MCF 10A (cell line): Measurements from ENCODE around the gene SMYD3. TPM values are rescaled to one million over a fixed set of nuclear protein-coding genes. Genes with fewer than 3 reads are reported as not detected.
"Not testable (repeated sequence)": the region's sequence is repeated elsewhere in the genome, so short reads cannot be mapped to it uniquely, and the experiment has no call there.

Experiments
- BruUV-seq: library from RNA; stranded (reverse); fragments of 400-500 nt; replicated peaks from 2 replicates; lab custom pipeline; 2021; lab: Mats Ljungman, UMichigan
- CTCF ChIA-PET: fragments of 300-600 bp; sonication (Branson Sonifier 250); formaldehyde crosslinking; extraction: SDS; loops from one replicate; lab custom pipeline; 2021; ENCODE audit warnings: antibody characterized with exemption, inconsistent platforms; lab: Yijun Ruan, JAX
- POLR2A ChIA-PET: fragments of 300-600, 350-650 bp; sonication (Branson Sonifier 250); formaldehyde crosslinking; extraction: SDS; loops from one replicate; lab custom pipeline; 2020; ENCODE audit warnings: antibody characterized with exemption, inconsistent platforms; lab: Yijun Ruan, JAX
- DNase-seq: peaks from one replicate; pipeline ENCODE4 v3.0.0-alpha.2; 2018; ENCODE audit not compliant: unreplicated experiment
- H3K27ac Mint-ChIP-seq: one replicate; pipeline ENCODE4 v1.8.0; 2022; ENCODE audit warnings: mild to moderate bottlenecking, low read depth, mixed read lengths; ENCODE audit not compliant: unreplicated experiment
- H3K27me3 Mint-ChIP-seq: one replicate; pipeline ENCODE4 v1.8.0; 2022; ENCODE audit warnings: mixed read lengths; ENCODE audit not compliant: insufficient read depth, unreplicated experiment
- H3K36me3 Mint-ChIP-seq: one replicate; pipeline ENCODE4 v1.8.0; 2022; ENCODE audit warnings: mild to moderate bottlenecking, moderate library complexity, mixed read lengths; ENCODE audit not compliant: insufficient read depth, unreplicated experiment
- H3K4me1 Mint-ChIP-seq: one replicate; pipeline ENCODE4 v1.8.0; 2022; ENCODE audit warnings: mixed read lengths; ENCODE audit not compliant: insufficient read depth, unreplicated experiment
- H3K4me3 Mint-ChIP-seq: one replicate; pipeline ENCODE4 v1.8.0; 2022; ENCODE audit warnings: mild to moderate bottlenecking, moderate library complexity, mixed read lengths; ENCODE audit not compliant: unreplicated experiment
- H3K9me3 Mint-ChIP-seq: one replicate; pipeline ENCODE4 v1.8.0; 2022; ENCODE audit warnings: mixed read lengths; ENCODE audit not compliant: unreplicated experiment
- CTCF ChIP-seq: fragments of 200-600 bp; IDR thresholded peaks from one replicate; pipeline ENCODE4 v1.8.0; 2022; ENCODE audit warnings: antibody characterized with exemption, mild to moderate bottlenecking; ENCODE audit not compliant: unreplicated experiment
- intact Hi-C: fragments of 100-400 bp; cut with micrococcal nuclease; formaldehyde crosslinking; loops from 2 replicates; pipeline ENCODE4 v1.14.1; 2022
- total RNA-seq: library from RNA; stranded (reverse); gene quantifications from 2 replicates; pipeline ENCODE4 v1.2.3, GENCODE V29; 2022

The SMYD3 gene
- total RNA-seq, 1 experiment from 2014 or later: 26.9 TPM

- no peak for DNase-seq
- H3K36me3 Mint-ChIP-seq: no peaks in the 10 kb centered on the region
- intact Hi-C loops: no loop called here
- CTCF ChIA-PET: interaction anchor here (0.6 to 0.9 kb wide), 3 partner anchors 21 to 823 kb away, joined by 3 read pairs; no protein-coding TSS in a partner anchor
- BruUV-seq: no TSS peak
- no peaks in the 10 kb centered on the region for H3K4me1 Mint-ChIP-seq
- H3K27ac Mint-ChIP-seq: no peak overlapping the region
- no peak for TF ChIP-seq CTCF
- no peaks in the 10 kb centered on the region for H3K27me3 Mint-ChIP-seq
- H3K4me3 Mint-ChIP-seq: no peak overlapping the region
- no peaks in the 10 kb centered on the region for H3K9me3 Mint-ChIP-seq
- POLR2A ChIA-PET: interaction anchor here (0.6 to 0.7 kb wide), 2 partner anchors 51 to 365 kb away, joined by 3 read pairs; no protein-coding TSS in a partner anchor
These were observed 432.7 kb downstream of the SMYD3 start for GRCh38 chr1:246074421-246074820.

DNA sequence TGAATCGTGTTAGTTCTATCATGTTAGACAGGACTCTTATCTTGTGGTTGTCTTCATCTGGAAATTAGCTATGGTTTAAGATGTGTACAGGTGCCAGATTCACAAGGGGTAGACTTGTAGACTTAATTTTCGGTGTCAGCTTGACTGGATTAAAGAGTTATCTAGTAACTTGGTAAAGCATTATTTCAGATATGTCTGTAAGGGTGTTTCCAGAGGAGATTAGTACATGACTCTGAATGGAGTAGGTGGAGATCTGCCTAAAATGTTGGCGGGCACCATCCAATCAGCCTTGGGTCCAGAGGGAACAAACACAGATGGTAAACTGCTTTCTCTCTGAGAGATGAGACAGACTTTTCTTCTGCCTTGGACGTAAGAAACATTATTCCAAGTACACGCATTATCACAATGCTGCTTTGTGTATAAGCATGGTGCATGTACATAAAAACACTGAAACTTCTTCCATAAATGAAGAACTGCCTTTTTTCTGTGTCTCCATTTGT lies 434.6 kb downstream of the SMYD3 start:
- TF ChIP-seq CTCF: no peak
- Mint-ChIP-seq H3K9me3 (no peaks in the 10 kb centered on the region), H3K27ac (no peak overlapping the region), H3K36me3 (no peaks in the 10 kb centered on the region), H3K4me3 (no peak overlapping the region), H3K27me3 (no peaks in the 10 kb centered on the region), H3K4me1 (no peaks in the 10 kb centered on the region)
- POLR2A ChIA-PET: no interaction called here
- intact Hi-C loops: no loop called here
- CTCF ChIA-PET: interaction anchor here (0.7 kb wide), 1 partner anchor 965 kb away, joined by 4 read pairs; no protein-coding TSS in a partner anchor
- no TSS peak for BruUV-seq
- DNase-seq: no peak

GRCh38 chr1:246071981-246072380 lies 435.1 kb downstream of the SMYD3 start:
- CTCF ChIA-PET: not testable (repeated sequence)

DNA sequence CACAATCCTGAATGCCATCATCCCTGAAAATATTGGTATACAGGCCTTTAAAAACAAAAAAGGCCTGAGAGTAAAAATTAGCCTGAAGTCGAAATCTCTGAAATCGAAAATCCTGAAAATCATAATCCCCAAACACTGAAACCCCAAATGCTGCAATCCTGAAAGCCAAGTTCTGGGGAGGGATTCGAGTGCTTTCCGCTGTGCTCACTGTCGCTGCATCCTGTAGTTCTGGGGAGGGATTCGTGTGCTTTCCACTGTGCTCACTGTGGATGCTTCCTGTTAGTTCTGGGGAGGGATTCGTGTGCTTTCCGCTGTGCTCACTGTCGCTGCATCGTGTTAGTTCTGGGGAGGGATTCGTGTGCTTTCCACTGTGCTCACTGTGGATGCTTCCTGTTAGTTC lies 435.5 kb downstream of the SMYD3 start:
- H3K9me3 Mint-ChIP-seq, intact Hi-C loops, H3K4me1 Mint-ChIP-seq, BruUV-seq, H3K36me3 Mint-ChIP-seq, CTCF ChIA-PET, DNase-seq, H3K27me3 Mint-ChIP-seq, H3K27ac Mint-ChIP-seq, H3K4me3 Mint-ChIP-seq, POLR2A ChIA-PET: not testable (repeated sequence)

More at GRCh38 chr1:246071981-246072380, 435.1 kb downstream of the SMYD3 start:
- POLR2A ChIA-PET, H3K4me3 Mint-ChIP-seq, H3K27me3 Mint-ChIP-seq, H3K9me3 Mint-ChIP-seq, H3K4me1 Mint-ChIP-seq, DNase-seq, H3K36me3 Mint-ChIP-seq, H3K27ac Mint-ChIP-seq, BruUV-seq, intact Hi-C loops: not testable (repeated sequence)

DNA sequence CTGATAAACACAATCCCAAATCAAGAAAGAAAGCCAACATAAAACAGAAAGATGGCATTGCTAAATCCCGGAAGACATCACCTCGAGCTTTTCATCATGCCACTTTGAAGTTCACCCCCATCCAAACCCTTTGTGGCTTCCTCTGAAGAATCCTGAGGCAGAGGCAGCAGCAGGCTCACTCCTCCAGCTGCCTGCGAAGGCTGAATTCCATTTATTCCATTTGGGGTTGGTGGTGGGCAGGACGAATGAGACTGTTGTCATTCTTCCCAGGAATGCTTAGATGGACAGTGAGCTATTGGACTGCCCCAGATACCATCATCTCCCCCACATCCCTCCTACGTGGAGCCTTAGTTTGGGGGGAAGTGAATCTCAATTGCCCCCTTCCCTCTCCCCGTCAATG lies 437.5 kb downstream of the SMYD3 start:
- no TSS peak for BruUV-seq
- DNase-seq: no peak
- CTCF ChIA-PET: interaction anchor here (1.2 kb wide), 1 partner anchor 211 kb away, joined by 4 read pairs; no protein-coding TSS in a partner anchor
- no peaks in the 10 kb centered on the region for H3K27me3 Mint-ChIP-seq
- no peak for TF ChIP-seq CTCF
- no peak overlapping the region for H3K27ac Mint-ChIP-seq
- no peaks in the 10 kb centered on the region for H3K9me3 Mint-ChIP-seq
- H3K4me1 Mint-ChIP-seq: no peaks in the 10 kb centered on the region
- H3K36me3 Mint-ChIP-seq: no peaks in the 10 kb centered on the region
- POLR2A ChIA-PET: interaction anchor here (0.7 kb wide), 1 partner anchor 10 kb away, joined by 3 read pairs; no protein-coding TSS in a partner anchor
- no peak overlapping the region for H3K4me3 Mint-ChIP-seq
- intact Hi-C loops: no loop called here
